ENCODE results near the gene SLC22A31. TPM values are rescaled to one million over a fixed set of nuclear protein-coding genes. Genes with fewer than 3 reads are reported as not detected.

The SLC22A31 gene
- total RNA-seq, 4 donors from 2014 or later = 0.54 TPM; not detected in 3

DNA sequence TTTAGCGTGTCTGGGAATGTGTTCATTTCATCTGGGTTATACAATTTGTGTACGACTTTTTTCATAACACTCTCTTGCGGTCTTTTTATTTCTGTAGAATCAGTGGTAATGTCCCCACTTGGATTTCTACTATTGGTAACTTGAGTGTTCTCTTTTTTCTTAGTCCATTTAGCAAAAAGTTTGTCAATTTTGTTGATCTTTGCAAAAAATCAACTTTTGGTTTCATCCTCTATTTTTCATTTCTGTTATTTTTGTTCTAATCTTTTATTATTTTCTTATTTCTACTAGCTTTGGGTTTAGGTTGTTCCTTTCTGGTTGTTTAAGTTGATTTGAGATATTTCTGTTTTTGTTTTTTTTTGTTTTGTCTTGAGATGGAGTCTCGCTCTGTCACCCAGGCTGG lies 7.7 kb upstream of the SLC22A31 start:
- Histone ChIP-seq H3K9me3 (no peaks in the 10 kb centered on the region), H3K36me3 (no peaks in the 10 kb centered on the region), H3K27ac (no peak overlapping the region), H3K4me3 (replicated peaks in 1 of 3) (no peak overlapping the region), H3K27me3 (peaks cover 14% of the 10 kb centered on the region), H3K4me1 (no peaks in the 10 kb centered on the region)
- no peak for TF ChIP-seq POLR2A (IDR thresholded peaks at IDR 0.05)
- TF ChIP-seq CTCF (IDR thresholded peaks at IDR 0.05) = no peak
- WGBS, 2 donors = 97 to 98% methylated on average over 4 of the region's 4 CpGs
- intact Hi-C loops (cut with DNase I) = no loop called here
- DNase-seq = no peak

DNA sequence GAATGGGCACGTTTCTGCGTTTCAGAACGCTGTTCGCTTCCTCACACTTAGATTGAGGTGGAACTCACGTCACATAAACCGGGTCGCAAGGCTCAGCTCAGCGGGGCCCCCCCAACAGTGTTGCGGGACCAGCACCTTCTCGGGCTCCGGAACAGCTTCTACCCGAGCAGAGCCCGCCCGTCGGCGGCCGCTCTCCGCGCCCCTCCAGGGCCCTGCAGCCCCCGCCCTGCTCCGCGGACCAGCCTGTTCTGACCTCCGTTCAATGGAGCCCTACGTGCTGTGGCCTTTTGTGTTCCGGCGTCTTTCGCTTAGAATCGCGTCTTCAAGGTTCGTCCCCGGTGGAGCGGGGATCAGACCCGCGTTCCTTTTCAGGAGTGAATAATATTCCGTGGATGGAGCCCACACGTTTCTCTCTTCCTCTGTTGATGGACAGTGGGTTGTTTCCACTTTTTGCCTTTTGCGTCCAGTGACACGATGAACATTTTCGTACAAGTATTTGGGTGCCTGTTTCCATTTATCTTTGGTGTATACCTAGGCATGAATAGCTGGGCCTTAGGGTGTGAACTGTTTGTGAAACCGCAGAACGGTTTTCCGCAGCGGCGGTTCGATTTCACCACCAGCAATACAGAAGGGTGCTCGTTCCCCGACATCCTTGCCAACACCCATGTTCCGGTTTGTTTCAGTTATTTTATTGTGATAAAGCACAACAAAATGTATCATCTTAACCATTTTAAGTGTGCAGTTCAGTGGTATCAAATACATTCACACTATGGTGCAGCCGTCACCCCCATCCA lies 2.3 kb upstream of the SLC22A31 start:
- no peak for DNase-seq
- intact Hi-C loops (cut with DNase I) = no loop called here
- 48 to 57% methylated on average over 38 to 46 of the region's 49 CpGs for WGBS, 2 donors
- H3K27ac ChIP-seq = no peak overlapping the region
- no peaks in the 10 kb centered on the region for H3K9me3 ChIP-seq
- no peak overlapping the region for H3K4me3 ChIP-seq (replicated peaks in 1 of 3)
- no peaks in the 10 kb centered on the region for H3K36me3 ChIP-seq
- peaks cover 0 to 4% of the 10 kb centered on the region in 2 donors for H3K4me1 ChIP-seq
- H3K27me3 ChIP-seq = peaks cover 18% of the 10 kb centered on the region
- TF ChIP-seq POLR2A (IDR thresholded peaks at IDR 0.05) (no peak), CTCF (IDR thresholded peaks at IDR 0.05) (no peak)

GRCh38 chr16:89201439-89202377 lies 1.4 kb upstream of the SLC22A31 start:
- peak; percentile 41 to 57 for DNase-seq
- TF ChIP-seq CTCF (IDR thresholded peaks at IDR 0.05) (no peak), POLR2A (IDR thresholded peaks at IDR 0.05) (no peak)
- intact Hi-C loops (cut with DNase I) = no loop called here
- Histone ChIP-seq H3K27ac (no peak overlapping the region), H3K9me3 (no peaks in the 10 kb centered on the region), H3K4me1 (peaks cover 0 to 4% of the 10 kb centered on the region in 2 donors), H3K4me3 (replicated peaks in 1 of 3) (no peak overlapping the region), H3K36me3 (no peaks in the 10 kb centered on the region), H3K27me3 (peaks cover 18% of the 10 kb centered on the region)
- 3 to 4% methylated on average over 6 to 19 of the region's 111 CpGs for WGBS, 2 donors

GRCh38 chr16:89200850-89201411 lies 594 bp upstream of the SLC22A31 start:
- intact Hi-C loops (cut with DNase I) = no loop called here
- Histone ChIP-seq H3K4me1 (peaks cover 0 to 4% of the 10 kb centered on the region in 2 donors), H3K27ac (no peak overlapping the region), H3K9me3 (no peaks in the 10 kb centered on the region), H3K4me3 (replicated peaks in 1 of 3) (no peak overlapping the region), H3K36me3 (no peaks in the 10 kb centered on the region), H3K27me3 (peaks cover 18% of the 10 kb centered on the region)
- WGBS, 2 donors = 6% methylated on average over 6 of the region's 58 CpGs; no CpG with 5 or more reads in 1 of the 2 donors
- no peak for DNase-seq
- no peak for TF ChIP-seq CTCF (IDR thresholded peaks at IDR 0.05)
- TF ChIP-seq POLR2A (IDR thresholded peaks at IDR 0.05) = no peak

Data from thyroid gland (tissue), 4 donors.